HG02870 (cell line): ENCODE results near the gene CORO1A.
"Not testable (repeated sequence)": the region's sequence is repeated elsewhere in the genome, so short reads cannot be mapped to it uniquely, and the experiment has no call there.

Experiments used
- ATAC-seq: cut with Tn5 transposase; IDR thresholded peaks from one replicate; pipeline ENCODE4 v1.9.1; 2021; ENCODE audit warnings: mild to moderate bottlenecking, moderate library complexity; ENCODE audit not compliant: unreplicated experiment

Gene CORO1A

GRCh38 chr16:30183233-30184095 is at the start of gene CORO1A:
Gene CORO1A, plus strand, starts transcription at chr16:30183602. Its CDS starts 1,608 bp downstream, at chr16:30185210.
- peak; percentile 44 for ATAC-seq

DNA sequence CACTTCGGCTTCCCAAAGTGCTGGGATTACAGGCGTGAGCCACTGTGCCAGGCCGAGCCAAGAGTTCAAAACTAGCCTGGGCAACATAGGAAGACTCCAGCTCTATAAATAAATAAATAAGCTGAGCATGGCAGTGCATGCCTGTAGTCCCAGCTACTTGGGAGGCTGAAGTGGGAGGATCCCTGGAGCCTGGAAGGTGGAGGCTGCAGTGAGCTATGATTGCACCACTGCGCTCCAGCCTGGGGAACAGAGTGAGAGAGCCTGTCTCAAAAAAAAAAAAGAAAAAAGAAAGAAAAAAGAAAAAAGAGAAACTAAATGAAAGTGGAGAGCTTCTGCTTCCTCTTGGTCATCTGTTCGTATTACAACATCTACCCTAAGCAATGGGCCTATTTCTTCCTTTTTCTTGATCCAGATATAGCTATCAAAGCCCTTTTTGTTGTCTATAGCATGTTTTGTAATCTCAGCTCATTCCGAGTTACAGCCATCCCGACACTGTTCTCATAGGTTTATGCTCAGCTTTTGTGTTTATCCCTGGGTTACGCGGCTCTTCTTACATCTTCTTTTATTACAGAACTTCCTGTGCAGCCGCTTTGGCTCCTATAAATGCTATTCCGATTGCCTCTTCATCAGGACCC is 46.3 kb upstream of the CORO1A start:
- ATAC-seq = no peak

GRCh38 chr16:30137897-30138296 is 45.5 kb upstream of the CORO1A start:
- no peak for ATAC-seq

GRCh38 chr16:30139583-30140481 is 43.6 kb upstream of the CORO1A start:
- ATAC-seq = no peak

GRCh38 chr16:30141750-30142149 is 41.7 kb upstream of the CORO1A start:
- no peak for ATAC-seq

- ATAC-seq = no peak
These were observed 40.6 kb upstream of the CORO1A start for GRCh38 chr16:30142672-30143346.

- ATAC-seq = no peak
These were observed 40.1 kb upstream of the CORO1A start for GRCh38 chr16:30143347-30143702.

DNA sequence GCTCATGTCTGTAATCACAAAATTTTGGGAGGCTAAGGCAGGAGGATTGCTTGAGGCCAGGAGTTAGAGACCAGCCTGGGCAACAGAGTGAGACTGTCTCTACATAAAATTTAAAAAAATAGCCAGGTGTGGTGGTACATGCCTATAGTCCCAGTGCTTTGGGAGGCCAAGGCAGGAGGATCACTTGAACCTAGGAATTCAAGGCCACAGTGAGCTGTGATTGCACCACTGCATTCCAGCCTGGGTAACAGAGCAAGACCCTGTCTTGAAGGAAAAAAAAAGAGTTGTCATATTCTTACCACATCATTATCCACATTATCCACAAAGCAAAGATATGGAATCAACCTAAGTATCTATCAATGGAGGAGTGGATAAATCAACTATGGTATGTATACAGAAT is 39.4 kb upstream of the CORO1A start:
- no peak for ATAC-seq

- no peak for ATAC-seq
These were observed 38.5 kb upstream of the CORO1A start for GRCh38 chr16:30144917-30145316.

- ATAC-seq = no peak
These were observed 37.7 kb upstream of the CORO1A start for GRCh38 chr16:30145657-30146056.

DNA sequence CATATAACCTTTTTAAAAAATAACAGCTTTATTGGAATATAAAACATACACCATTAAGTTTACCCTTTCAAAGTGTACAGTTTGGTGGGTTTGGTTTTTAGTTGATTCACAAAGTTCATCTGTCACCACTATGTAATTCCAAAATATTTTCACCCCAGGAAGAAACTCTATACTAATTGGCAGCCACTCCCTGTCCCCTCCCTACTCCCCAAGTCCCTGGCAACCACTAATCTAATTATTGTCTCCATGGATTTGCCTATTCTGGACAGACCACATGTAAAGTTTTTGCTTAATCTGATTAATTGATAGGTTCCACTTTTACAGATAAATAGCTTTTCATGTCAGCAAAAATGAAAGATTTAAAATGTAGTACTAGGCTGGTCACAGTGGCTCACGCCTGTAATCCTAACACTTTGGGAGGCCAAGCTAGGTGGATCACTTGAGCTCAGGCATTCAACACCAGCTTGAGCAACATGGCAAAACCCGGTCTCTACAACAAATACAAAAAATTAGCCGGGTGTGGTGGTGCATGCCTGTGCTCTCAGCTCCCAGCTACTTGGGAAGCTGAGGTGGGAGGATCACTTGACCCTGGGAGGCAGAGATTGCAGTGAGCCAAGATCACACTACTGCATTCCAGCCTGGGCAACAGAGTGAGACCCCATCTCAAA is 35.4 kb upstream of the CORO1A start:
- ATAC-seq = no peak

DNA sequence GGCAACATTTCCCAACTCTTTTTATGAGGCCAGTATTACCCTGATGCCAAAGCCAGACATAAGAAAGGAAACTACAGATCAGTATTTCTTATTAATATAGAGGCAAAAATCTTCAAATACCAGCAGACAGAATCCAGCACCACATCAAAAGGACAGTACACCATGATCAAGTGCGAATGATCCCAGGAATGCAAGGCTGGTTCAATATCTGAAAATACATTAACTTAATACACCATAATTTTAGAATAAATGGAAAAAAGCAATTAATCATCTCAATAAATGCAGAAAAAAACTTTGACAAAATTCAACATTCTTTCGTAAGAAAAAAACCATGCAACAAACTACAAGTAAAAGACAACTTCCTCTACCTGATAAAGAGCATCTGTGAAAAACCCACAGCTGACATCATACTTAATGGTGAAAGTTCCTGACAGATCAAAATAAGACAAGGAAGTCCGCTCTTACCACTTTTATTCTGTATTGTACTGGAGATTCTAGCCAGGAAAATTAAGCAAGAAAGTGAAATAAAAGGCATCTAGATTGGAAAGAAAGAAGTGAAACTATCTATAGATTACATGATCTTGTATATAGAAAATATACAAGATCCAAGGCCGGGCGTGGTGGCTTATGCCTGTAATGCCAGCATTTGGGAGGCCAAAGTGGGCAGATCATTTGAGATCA is 34.0 kb upstream of the CORO1A start:
- no peak for ATAC-seq

DNA sequence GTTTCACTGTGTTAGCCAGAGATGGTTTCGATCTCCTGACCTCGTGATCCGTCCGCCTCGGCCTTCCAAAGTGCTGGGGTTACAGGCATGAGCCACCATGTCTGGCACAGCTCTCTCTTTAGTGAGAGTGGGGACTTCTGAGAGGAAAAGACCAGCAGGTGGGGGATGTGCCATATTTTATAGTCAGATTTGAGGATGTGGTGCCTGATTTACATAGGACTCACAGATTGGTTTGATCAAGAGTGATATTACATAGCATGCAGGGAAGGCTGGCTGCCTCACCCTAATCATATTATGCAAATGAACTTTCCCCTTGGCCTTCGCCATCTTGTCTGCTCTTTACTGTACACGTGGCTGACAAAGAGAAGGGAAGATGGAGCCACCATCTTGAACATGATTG is 32.3 kb upstream of the CORO1A start:
- ATAC-seq = no peak

DNA sequence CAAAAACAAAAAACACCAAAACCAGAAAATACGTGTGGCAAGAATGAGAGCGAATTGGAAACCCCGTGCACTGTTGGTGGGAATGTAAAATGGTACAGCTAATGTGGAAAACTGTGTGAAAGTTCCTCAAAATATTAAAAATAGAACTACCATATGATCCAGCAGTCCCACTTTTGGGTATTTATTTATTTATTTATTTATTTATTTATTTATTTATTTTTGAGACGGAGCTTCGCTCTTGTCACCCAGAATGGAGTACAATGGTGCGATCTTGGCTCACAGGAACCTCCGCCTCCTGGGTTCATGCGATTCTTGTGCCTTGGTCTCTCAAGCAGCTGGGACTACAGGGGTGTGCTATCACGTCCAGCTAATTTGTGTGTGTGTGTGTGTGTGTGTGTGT is 30.9 kb upstream of the CORO1A start:
- no peak for ATAC-seq

DNA sequence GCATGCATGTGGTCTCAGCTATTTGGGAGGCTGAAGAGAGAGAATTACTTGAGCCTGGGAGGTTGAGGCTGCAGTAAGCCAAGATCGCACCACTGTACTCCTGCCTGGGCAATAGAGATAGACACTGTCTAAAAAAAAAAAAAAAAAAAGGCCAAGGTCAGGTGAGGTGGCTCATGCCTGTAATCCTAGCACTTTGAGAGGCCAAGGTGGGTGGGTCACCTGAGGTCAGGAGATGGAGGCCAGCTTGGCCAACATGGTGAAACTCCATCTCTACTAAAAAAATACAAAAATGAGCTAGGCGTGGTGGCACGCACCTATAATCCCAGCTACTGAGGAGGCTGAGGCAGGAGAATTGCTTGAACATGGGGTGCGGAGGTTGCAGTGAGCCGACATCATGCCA is 28.2 kb upstream of the CORO1A start:
- ATAC-seq = no peak

DNA sequence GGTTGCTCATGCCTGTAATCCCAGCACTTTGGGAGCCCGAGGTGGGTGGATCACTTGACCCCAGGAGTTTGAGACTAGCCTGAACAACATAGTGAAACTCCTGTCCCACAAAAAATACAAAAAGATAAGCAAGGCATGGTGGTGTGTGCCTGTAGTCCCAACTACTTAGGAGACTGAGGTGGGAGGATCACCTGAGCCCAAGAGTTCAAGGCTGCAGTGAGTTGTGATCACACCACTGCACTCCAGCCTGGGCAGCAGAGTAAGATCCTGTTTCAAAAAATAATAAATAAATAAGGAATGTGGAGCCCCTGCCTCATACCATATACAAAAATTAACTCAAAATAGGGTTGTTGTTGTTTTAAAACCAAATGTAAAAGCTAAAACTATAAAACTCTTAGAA is 26.2 kb upstream of the CORO1A start:
- ATAC-seq = no peak

DNA sequence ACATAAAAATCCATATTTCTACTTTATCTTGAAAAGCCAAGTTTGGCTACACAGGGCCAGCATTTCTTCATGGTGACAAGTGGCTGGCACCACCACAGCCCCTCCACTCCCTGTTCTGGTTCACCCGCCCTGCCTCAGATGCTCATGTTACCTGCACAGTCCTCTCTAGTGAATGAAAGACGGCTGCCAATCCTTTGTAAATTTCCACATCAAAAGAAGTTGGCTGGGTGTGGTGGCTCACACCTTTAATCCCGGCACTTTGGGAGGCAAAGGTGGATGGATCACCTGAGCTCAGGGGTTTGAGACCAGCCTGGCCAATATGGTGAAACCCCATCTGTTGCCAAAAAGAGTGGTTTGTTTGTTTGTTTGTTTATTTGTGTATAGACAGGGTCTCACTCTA is 19.9 kb upstream of the CORO1A start:
- ATAC-seq = no peak

DNA sequence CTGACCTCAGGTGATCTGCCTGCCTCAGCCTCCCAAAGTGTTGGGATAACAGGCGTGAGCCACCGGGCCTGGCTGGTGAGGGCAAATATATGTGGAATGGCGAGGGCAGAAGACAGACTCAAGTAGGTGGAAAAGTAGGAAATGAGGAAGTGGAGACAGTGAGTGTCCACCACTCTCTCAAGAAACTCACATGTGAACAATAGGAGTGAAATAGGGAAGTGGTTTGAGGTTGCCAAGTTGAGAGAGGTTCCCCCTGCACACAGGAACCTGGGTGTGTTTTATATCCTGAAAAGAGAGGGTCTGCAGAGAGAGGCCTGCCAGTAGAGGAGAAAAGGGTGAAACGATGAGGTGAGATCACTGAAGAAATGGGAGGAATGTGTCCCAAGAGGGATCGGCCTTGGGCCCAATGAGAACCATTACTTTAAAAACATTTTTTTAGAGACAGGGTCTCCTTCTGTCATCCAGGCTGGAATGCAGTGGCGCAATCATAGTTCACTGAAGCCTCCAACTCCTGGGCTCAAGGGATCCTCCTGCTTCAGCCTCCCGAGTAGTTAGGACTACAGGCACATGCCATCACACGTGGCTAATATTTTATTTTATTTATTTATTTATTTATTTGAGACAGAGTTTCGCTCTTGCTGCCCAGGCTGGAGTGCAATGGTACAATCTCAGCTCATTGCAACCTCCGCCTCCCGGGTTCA is 17.1 kb upstream of the CORO1A start:
- ATAC-seq = no peak

DNA sequence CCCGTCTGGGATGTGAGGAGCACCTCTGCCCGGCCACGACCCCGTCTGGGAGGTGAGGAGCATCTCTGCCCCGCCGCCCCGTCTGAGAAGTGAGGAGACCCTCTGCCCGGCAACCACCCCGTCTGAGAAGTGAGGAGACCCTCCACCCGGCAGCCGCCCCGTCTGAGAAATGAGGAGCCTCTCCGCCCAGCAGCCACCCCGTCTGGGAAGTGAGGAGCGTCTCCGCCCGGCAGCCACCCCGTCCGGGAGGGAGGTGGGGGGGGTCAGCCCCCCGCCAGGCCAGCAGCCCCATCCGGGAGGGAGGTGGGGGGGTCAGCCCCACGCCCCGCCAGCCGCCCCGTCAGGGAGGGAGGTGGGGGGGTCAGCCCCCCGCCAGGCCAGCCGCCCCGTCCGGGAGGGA is 14.7 kb upstream of the CORO1A start:
- not testable (repeated sequence) for ATAC-seq
